ENCODE measurements around the gene FSIP1.

FSIP1 gene

GRCh38 chr15:39669241-39669640 is 113.4 kb downstream of the FSIP1 start:
- H2BK12ac ChIP-seq (ENCODE audit: low read length) = no peak overlapping the region
- WGBS (ENCODE audit: extremely low coverage, insufficient coverage, insufficient read length) = no CpG with 5 or more reads among the region's 1 CpG
- no peak overlapping the region for H4K91ac ChIP-seq (ENCODE audit: low read depth, low read length)
- no peak overlapping the region for H3K4me2 ChIP-seq (ENCODE audit: low read length)
- no peak overlapping the region for H3K27ac ChIP-seq (ENCODE audit: low read depth, low read length)
- no peaks in the 10 kb centered on the region for H3K27me3 ChIP-seq (ENCODE audit: insufficient read depth, low read length)
- no peak for DNase-seq
- H3K4me3 ChIP-seq (ENCODE audit: low read depth, low read length) = no peak overlapping the region
- no peak overlapping the region for H2AK5ac ChIP-seq (ENCODE audit: low read length)
- no peaks in the 10 kb centered on the region for H3K79me2 ChIP-seq (ENCODE audit: control insufficient read depth, insufficient read depth, low read length, poor library complexity)
- no peaks in the 10 kb centered on the region for H3K9me3 ChIP-seq (ENCODE audit: insufficient read depth, low read depth, low read length)
- peaks cover 2% of the 10 kb centered on the region for H3K79me1 ChIP-seq (ENCODE audit: low read length)
- no peak overlapping the region for H3K9ac ChIP-seq (ENCODE audit: low read length)
- H4K12ac ChIP-seq (ENCODE audit: low read depth, low read length) = no peak overlapping the region
- peaks cover 0 to 2% of the 10 kb centered on the region in 2 experiments for H3K4me1 ChIP-seq (ENCODE audit: control insufficient read depth in 1 of 2, insufficient read depth in 2 of 2, low read length in 2 of 2)
- H3K4ac ChIP-seq (ENCODE audit: low read depth, low read length) = no peak overlapping the region
- no peaks in the 10 kb centered on the region for H3K36me3 ChIP-seq (ENCODE audit: control insufficient read depth in 1 of 2, insufficient read depth in 2 of 2, low read length in 2 of 2)
- H2AFZ ChIP-seq (ENCODE audit: insufficient read depth, low read length, poor library complexity) = no peak overlapping the region
- H2BK5ac ChIP-seq (ENCODE audit: low read depth, low read length, poor library complexity) = no peak overlapping the region
- H2BK120ac ChIP-seq (ENCODE audit: insufficient read depth, low read length, poor library complexity) = no peak overlapping the region
- no peak overlapping the region for H3K23ac ChIP-seq (ENCODE audit: low read length)
- no peak overlapping the region for H4K8ac ChIP-seq (ENCODE audit: low read depth, low read length)
- H3K18ac ChIP-seq (ENCODE audit: low read length) = no peak overlapping the region
- H3K14ac ChIP-seq (ENCODE audit: low read length) = no peak overlapping the region

DNA sequence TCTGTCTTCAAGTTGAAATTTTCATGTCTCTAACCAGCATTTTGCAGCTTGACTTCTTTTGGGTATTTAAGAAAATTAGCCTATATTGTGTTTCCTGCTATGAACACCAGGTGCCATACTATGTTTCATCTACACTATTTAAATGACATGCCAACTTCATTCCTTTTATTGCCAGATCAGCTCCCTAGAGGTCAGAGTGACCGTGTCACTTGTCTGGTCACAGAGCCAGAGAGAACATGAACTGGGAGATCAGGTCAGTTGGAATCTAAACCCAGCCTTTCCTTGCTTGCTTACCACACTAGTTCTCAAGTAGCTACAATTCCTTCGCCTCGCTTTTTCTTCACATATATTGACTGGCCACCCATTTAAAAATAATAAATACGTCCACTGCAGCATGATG is 114.2 kb downstream of the FSIP1 start:
- no peak overlapping the region for H4K8ac ChIP-seq (ENCODE audit: low read depth, low read length)
- no peak overlapping the region for H2AFZ ChIP-seq (ENCODE audit: insufficient read depth, low read length, poor library complexity)
- H4K12ac ChIP-seq (ENCODE audit: low read depth, low read length) = no peak overlapping the region
- no peaks in the 10 kb centered on the region for H3K9me3 ChIP-seq (ENCODE audit: insufficient read depth, low read depth, low read length)
- WGBS (ENCODE audit: extremely low coverage, insufficient coverage, insufficient read length) = no CpG with 5 or more reads among the region's 4 CpGs
- H3K27me3 ChIP-seq (ENCODE audit: insufficient read depth, low read length) = no peaks in the 10 kb centered on the region
- no peak overlapping the region for H2BK5ac ChIP-seq (ENCODE audit: low read depth, low read length, poor library complexity)
- no peaks in the 10 kb centered on the region for H3K79me2 ChIP-seq (ENCODE audit: control insufficient read depth, insufficient read depth, low read length, poor library complexity)
- H4K91ac ChIP-seq (ENCODE audit: low read depth, low read length) = no peak overlapping the region
- H3K4me3 ChIP-seq (ENCODE audit: low read depth, low read length) = no peak overlapping the region
- peaks cover 2% of the 10 kb centered on the region for H3K79me1 ChIP-seq (ENCODE audit: low read length)
- H2BK120ac ChIP-seq (ENCODE audit: insufficient read depth, low read length, poor library complexity) = no peak overlapping the region
- H3K27ac ChIP-seq (ENCODE audit: low read depth, low read length) = no peak overlapping the region
- no peak overlapping the region for H3K18ac ChIP-seq (ENCODE audit: low read length)
- H3K4me2 ChIP-seq (ENCODE audit: low read length) = no peak overlapping the region
- no peak for DNase-seq
- no peak overlapping the region for H3K23ac ChIP-seq (ENCODE audit: low read length)
- no peak overlapping the region for H3K14ac ChIP-seq (ENCODE audit: low read length)
- no peak overlapping the region for H2BK12ac ChIP-seq (ENCODE audit: low read length)
- H2AK5ac ChIP-seq (ENCODE audit: low read length) = no peak overlapping the region
- no peak overlapping the region for H3K9ac ChIP-seq (ENCODE audit: low read length)
- H3K36me3 ChIP-seq (ENCODE audit: control insufficient read depth in 1 of 2, insufficient read depth in 2 of 2, low read length in 2 of 2) = no peaks in the 10 kb centered on the region
- no peak overlapping the region for H3K4ac ChIP-seq (ENCODE audit: low read depth, low read length)
- H3K4me1 ChIP-seq (ENCODE audit: control insufficient read depth in 1 of 2, insufficient read depth in 2 of 2, low read length in 2 of 2) = peaks cover 0 to 2% of the 10 kb centered on the region in 2 experiments

- no peak overlapping the region for H2BK12ac ChIP-seq (ENCODE audit: low read length)
- no peak overlapping the region for H3K4ac ChIP-seq (ENCODE audit: low read depth, low read length)
- no peak overlapping the region for H2BK5ac ChIP-seq (ENCODE audit: low read depth, low read length, poor library complexity)
- H3K36me3 ChIP-seq (ENCODE audit: control insufficient read depth in 1 of 2, insufficient read depth in 2 of 2, low read length in 2 of 2) = no peaks in the 10 kb centered on the region
- H3K18ac ChIP-seq (ENCODE audit: low read length) = no peak overlapping the region
- no peak overlapping the region for H3K14ac ChIP-seq (ENCODE audit: low read length)
- no peak overlapping the region for H3K23ac ChIP-seq (ENCODE audit: low read length)
- H2AK5ac ChIP-seq (ENCODE audit: low read length) = no peak overlapping the region
- peaks cover 0 to 2% of the 10 kb centered on the region in 2 experiments for H3K4me1 ChIP-seq (ENCODE audit: control insufficient read depth in 1 of 2, insufficient read depth in 2 of 2, low read length in 2 of 2)
- no CpG with 5 or more reads among the region's 5 CpGs for WGBS (ENCODE audit: extremely low coverage, insufficient coverage, insufficient read length)
- no peaks in the 10 kb centered on the region for H3K79me2 ChIP-seq (ENCODE audit: control insufficient read depth, insufficient read depth, low read length, poor library complexity)
- peak overlapping the region; percentile 87 for H2BK120ac ChIP-seq (ENCODE audit: insufficient read depth, low read length, poor library complexity)
- no peak overlapping the region for H3K4me3 ChIP-seq (ENCODE audit: low read depth, low read length)
- no peak overlapping the region for H4K12ac ChIP-seq (ENCODE audit: low read depth, low read length)
- no peak overlapping the region for H3K4me2 ChIP-seq (ENCODE audit: low read length)
- H3K27ac ChIP-seq (ENCODE audit: low read depth, low read length) = peak overlapping the region; percentile 40
- H3K27me3 ChIP-seq (ENCODE audit: insufficient read depth, low read length) = no peaks in the 10 kb centered on the region
- no peaks in the 10 kb centered on the region for H3K9me3 ChIP-seq (ENCODE audit: insufficient read depth, low read depth, low read length)
- no peak for DNase-seq
- H4K8ac ChIP-seq (ENCODE audit: low read depth, low read length) = no peak overlapping the region
- no peak overlapping the region for H3K9ac ChIP-seq (ENCODE audit: low read length)
- no peak overlapping the region for H4K91ac ChIP-seq (ENCODE audit: low read depth, low read length)
- no peak overlapping the region for H2AFZ ChIP-seq (ENCODE audit: insufficient read depth, low read length, poor library complexity)
- H3K79me1 ChIP-seq (ENCODE audit: low read length) = peaks cover 2% of the 10 kb centered on the region
These were observed 115.1 kb downstream of the FSIP1 start for GRCh38 chr15:39667382-39668127.

- H2BK12ac ChIP-seq (ENCODE audit: low read length) = no peak overlapping the region
- H3K9me3 ChIP-seq (ENCODE audit: insufficient read depth, low read depth, low read length) = no peaks in the 10 kb centered on the region
- no peak overlapping the region for H2BK5ac ChIP-seq (ENCODE audit: low read depth, low read length, poor library complexity)
- WGBS (ENCODE audit: extremely low coverage, insufficient coverage, insufficient read length) = no CpG with 5 or more reads among the region's 3 CpGs
- H3K79me2 ChIP-seq (ENCODE audit: control insufficient read depth, insufficient read depth, low read length, poor library complexity) = no peaks in the 10 kb centered on the region
- H3K4ac ChIP-seq (ENCODE audit: low read depth, low read length) = no peak overlapping the region
- no peak overlapping the region for H4K91ac ChIP-seq (ENCODE audit: low read depth, low read length)
- no peak overlapping the region for H3K23ac ChIP-seq (ENCODE audit: low read length)
- no peak overlapping the region for H3K4me2 ChIP-seq (ENCODE audit: low read length)
- H3K27me3 ChIP-seq (ENCODE audit: insufficient read depth, low read length) = no peaks in the 10 kb centered on the region
- H3K79me1 ChIP-seq (ENCODE audit: low read length) = peaks cover 2% of the 10 kb centered on the region
- no peak overlapping the region for H4K8ac ChIP-seq (ENCODE audit: low read depth, low read length)
- no peak overlapping the region for H2AK5ac ChIP-seq (ENCODE audit: low read length)
- no peak overlapping the region for H4K12ac ChIP-seq (ENCODE audit: low read depth, low read length)
- H3K36me3 ChIP-seq (ENCODE audit: control insufficient read depth in 1 of 2, insufficient read depth in 2 of 2, low read length in 2 of 2) = no peaks in the 10 kb centered on the region
- peak overlapping the region; percentile 63 for H3K27ac ChIP-seq (ENCODE audit: low read depth, low read length)
- DNase-seq = peak in 1 of 2 donors; percentile 33
- no peak overlapping the region for H3K9ac ChIP-seq (ENCODE audit: low read length)
- no peak overlapping the region for H2AFZ ChIP-seq (ENCODE audit: insufficient read depth, low read length, poor library complexity)
- H3K18ac ChIP-seq (ENCODE audit: low read length) = no peak overlapping the region
- H2BK120ac ChIP-seq (ENCODE audit: insufficient read depth, low read length, poor library complexity) = no peak overlapping the region
- H3K14ac ChIP-seq (ENCODE audit: low read length) = no peak overlapping the region
- H3K4me3 ChIP-seq (ENCODE audit: low read depth, low read length) = no peak overlapping the region
- H3K4me1 ChIP-seq (ENCODE audit: control insufficient read depth in 1 of 2, insufficient read depth in 2 of 2, low read length in 2 of 2) = peaks cover 0 to 2% of the 10 kb centered on the region in 2 experiments
These were observed 116.0 kb downstream of the FSIP1 start for GRCh38 chr15:39666677-39667076.
